Ascending aorta (tissue), 2 donors: ENCODE measurements around the gene RPL18. TPM values are rescaled to one million over a fixed set of nuclear protein-coding genes. Genes with fewer than 3 reads are reported as not detected.

Experiments
- DNase-seq, 2 donors: peaks; one replicate each; pipeline ENCODE4 v3.0.0-alpha.2; 2019; ENCODE audit warnings: low spot score in 2 of 2
- H3K27ac ChIP-seq, 2 donors: fragments of 200-600 bp; sonication (generic); one replicate each; pipeline ENCODE4 v1.5.1; 2016 to 2017; ENCODE audit warnings: mild to moderate bottlenecking in 1 of 2
- H3K27me3 ChIP-seq: fragments of 200-600 bp; sonication (generic); one replicate; pipeline ENCODE4 v1.5.1; 2017
- H3K36me3 ChIP-seq, 2 donors: fragments of 200-600 bp; sonication (generic); one replicate each; pipeline ENCODE4 v1.5.1; 2016
- H3K4me1 ChIP-seq, 2 donors: fragments of 200-600 bp; sonication (generic); one replicate each; pipeline ENCODE4 v1.5.1; 2016 to 2017; ENCODE audit warnings: mild to moderate bottlenecking in 1 of 2
- H3K4me3 ChIP-seq, 2 donors: fragments of 200-600 bp; sonication (generic); one replicate each; pipeline ENCODE4 v1.5.1; 2016 to 2017; ENCODE audit warnings: mild to moderate bottlenecking in 1 of 2
- H3K9me3 ChIP-seq, 2 donors: fragments of 200-600 bp; sonication (generic); one replicate each; pipeline ENCODE4 v1.5.1; 2016
- intact Hi-C: fragments of 100-400 bp; cut with DNase I; formaldehyde crosslinking; loops from one replicate; pipeline ENCODE4 v1.15.1; 2023
- total RNA-seq: library from RNA; depleted of rRNA; stranded (reverse); fragments of >200 nt; gene quantifications from one replicate; pipeline ENCODE4 v1.1.0, GENCODE V29; 2016
- TF ChIP-seq, protein P1 (sequence below), 3 experiments: fragments of 200-600 bp in 2 of 3; fragments of 450-650 bp in 1 of 3; sonication (generic) in 2 of 3; IDR thresholded peaks; one replicate each; pipeline ENCODE4 v1.5.1; 2016 to 2019; ENCODE audit warnings: antibody characterized with exemption in 3 of 3, mild to moderate bottlenecking in 1 of 3, moderate library complexity in 1 of 3

Gene RPL18
- total RNA-seq, 1 donor from 2014 or later: 2,223 TPM

DNA sequence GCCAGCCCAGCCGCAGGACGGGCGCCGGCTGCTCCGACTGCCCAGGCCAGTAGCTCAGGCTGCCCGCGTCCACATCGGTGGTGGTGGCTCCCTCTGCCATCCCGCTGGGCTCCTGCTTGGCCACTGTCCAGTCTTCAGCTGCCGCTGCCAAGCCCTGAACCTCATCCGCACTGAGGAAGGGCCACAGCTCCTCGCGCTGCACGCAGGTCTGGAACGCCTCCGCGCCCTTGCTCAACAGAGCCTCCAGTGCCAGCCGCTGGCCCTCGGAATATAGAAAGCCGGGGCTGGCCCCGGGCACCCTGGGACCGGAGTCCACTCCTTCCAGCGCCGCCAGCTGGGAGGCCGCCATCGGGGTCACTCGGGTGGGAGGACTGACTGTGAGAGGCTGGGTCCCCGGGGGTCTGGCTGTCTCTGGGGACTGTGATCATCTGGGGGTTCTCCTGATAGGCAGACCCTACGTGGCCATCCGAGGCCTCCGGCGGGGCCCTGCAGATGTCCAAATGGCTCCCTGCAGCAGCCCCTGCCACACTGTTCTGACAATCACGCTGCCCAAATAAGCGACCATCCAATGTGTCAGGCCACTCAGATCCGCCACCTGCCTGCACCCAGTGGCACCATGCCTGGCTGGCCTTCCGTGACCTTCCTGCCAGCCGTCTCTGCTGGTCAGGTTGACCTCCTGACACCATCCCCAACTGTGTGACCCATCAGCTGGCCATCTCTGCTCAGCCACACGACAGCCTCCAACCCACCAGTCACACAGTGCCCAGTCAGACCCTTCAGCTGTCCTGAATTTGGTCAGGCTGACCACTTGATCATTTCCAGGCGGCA, 5.7 kb downstream of the RPL18 start:
- TF ChIP-seq, protein P1, sequence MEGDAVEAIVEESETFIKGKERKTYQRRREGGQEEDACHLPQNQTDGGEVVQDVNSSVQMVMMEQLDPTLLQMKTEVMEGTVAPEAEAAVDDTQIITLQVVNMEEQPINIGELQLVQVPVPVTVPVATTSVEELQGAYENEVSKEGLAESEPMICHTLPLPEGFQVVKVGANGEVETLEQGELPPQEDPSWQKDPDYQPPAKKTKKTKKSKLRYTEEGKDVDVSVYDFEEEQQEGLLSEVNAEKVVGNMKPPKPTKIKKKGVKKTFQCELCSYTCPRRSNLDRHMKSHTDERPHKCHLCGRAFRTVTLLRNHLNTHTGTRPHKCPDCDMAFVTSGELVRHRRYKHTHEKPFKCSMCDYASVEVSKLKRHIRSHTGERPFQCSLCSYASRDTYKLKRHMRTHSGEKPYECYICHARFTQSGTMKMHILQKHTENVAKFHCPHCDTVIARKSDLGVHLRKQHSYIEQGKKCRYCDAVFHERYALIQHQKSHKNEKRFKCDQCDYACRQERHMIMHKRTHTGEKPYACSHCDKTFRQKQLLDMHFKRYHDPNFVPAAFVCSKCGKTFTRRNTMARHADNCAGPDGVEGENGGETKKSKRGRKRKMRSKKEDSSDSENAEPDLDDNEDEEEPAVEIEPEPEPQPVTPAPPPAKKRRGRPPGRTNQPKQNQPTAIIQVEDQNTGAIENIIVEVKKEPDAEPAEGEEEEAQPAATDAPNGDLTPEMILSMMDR (IDR thresholded peaks at IDR 0.05): no peak
- no peaks in the 10 kb centered on the region for H3K27me3 ChIP-seq
- DNase-seq: no peak
- H3K4me3 ChIP-seq: no peak overlapping the region
- H3K4me1 ChIP-seq: peaks cover 8 to 13% of the 10 kb centered on the region in 2 donors
- H3K27ac ChIP-seq: no peak overlapping the region
- no peaks in the 10 kb centered on the region for H3K9me3 ChIP-seq
- intact Hi-C loops: no loop called here
- H3K36me3 ChIP-seq: peaks cover 18 to 29% of the 10 kb centered on the region in 2 donors

DNA sequence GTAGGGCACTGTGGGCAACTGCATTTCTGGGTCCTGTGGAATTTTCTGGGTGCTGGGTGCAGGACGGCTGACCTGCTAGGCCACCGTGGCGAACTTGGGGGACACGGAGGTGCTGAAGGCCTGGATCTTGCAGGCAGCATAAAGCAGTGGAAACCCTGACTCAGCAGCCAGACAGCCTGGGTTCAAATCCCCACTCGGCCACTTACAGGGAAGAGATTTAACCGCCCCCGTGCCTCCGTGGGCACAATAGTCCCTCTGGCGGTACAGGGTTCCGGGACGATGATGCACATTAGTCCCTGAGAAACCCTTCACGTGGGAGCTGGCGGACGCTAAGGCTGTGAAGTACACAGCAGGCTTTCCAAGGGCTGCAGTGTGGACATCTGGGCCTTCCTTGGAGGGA, 7.1 kb downstream of the RPL18 start:
- no peak overlapping the region for H3K27ac ChIP-seq
- TF ChIP-seq, protein P1 (IDR thresholded peaks at IDR 0.05): no peak
- H3K27me3 ChIP-seq: no peaks in the 10 kb centered on the region
- DNase-seq: no peak
- intact Hi-C loops: no loop called here
- H3K36me3 ChIP-seq: peaks cover 14 to 22% of the 10 kb centered on the region in 2 donors
- H3K4me3 ChIP-seq: no peak overlapping the region
- H3K4me1 ChIP-seq: no peaks in the 10 kb centered on the region
- no peaks in the 10 kb centered on the region for H3K9me3 ChIP-seq

DNA sequence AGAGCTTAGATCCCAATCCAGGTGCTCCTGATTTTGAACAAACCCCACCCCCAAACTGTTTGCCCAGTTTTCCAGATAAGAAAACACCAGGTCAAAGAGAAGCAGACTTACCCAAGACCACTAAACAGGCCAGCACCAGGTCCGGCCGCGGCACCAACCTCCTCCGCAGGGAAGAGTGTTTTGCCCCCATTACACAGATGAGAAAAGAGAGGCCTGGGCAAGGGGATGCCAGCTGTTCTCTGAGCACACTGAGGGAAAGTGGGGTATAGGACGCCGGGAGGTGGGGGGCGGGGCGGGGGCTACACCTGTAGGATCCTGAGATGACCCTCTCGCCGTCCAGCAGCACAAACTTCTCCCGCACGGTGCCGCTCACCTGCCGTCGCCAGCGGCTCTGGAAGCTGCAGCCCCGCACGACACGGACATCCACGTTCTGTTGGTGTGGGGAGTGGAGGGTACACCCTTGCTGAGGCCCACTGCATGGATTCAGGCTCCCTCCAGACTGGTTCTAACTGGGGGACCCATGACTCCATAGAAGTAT, 9.3 kb downstream of the RPL18 start:
- TF ChIP-seq, protein P1 (IDR thresholded peaks at IDR 0.05): no peak
- H3K27ac ChIP-seq: no peak overlapping the region
- no peaks in the 10 kb centered on the region for H3K9me3 ChIP-seq
- no peak for DNase-seq
- no peaks in the 10 kb centered on the region for H3K27me3 ChIP-seq
- no peaks in the 10 kb centered on the region for H3K36me3 ChIP-seq
- intact Hi-C loops: no loop called here
- no peak overlapping the region for H3K4me3 ChIP-seq
- no peaks in the 10 kb centered on the region for H3K4me1 ChIP-seq

DNA sequence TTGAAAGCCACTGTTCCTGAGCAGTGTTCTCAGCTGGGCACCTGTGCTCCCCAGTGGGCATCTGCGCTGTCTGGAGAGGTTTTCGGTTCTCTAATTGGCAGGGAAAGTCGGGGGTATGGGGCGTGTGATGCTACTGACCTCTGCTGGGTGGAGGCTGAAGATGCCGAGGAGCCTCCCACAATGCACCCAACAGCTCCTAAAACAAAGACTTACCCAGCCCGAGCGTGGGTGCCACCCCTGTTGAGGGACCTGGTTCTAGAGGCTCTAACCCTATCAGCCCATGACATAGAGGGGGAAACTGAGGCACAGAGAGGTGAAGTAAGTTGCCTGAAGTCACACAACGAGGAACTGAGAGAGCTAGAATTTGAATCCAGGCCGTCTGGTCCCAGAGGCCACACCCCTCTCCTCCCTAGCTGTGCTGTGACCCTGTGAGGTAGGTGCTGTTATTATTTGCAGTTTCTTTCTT, 10.1 kb downstream of the RPL18 start:
- H3K27me3 ChIP-seq: no peaks in the 10 kb centered on the region
- H3K9me3 ChIP-seq: no peaks in the 10 kb centered on the region
- TF ChIP-seq, protein P1 (IDR thresholded peaks at IDR 0.05): peak in 2 of 3 experiments; percentile 10 to 20
- no peaks in the 10 kb centered on the region for H3K36me3 ChIP-seq
- no peak overlapping the region for H3K4me3 ChIP-seq
- intact Hi-C loops: no loop called here
- H3K4me1 ChIP-seq: no peaks in the 10 kb centered on the region
- H3K27ac ChIP-seq: no peak overlapping the region
- no peak for DNase-seq

DNA sequence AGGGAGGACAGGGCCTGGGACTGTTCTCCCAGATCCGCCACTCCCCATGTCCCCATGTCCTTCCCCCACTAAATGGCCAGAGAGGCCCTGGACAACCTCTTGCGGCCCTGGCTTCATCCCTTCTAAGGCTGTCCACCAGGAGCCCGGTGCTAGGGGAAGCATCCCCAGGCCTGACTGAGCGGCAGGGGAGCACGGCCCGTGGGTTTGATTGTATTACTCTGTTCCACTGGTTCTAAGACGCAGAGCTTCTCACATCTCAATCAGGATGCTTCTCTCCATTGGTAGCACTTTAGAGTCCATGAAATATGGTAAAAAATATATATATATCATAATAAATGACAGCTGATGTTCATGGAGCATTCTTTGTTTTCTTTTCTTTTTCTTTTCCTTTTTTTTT, 11.6 kb downstream of the RPL18 start:
- no peak for DNase-seq
- Histone ChIP-seq H3K36me3 (no peaks in the 10 kb centered on the region), H3K4me3 (no peak overlapping the region), H3K27ac (no peak overlapping the region), H3K9me3 (no peaks in the 10 kb centered on the region), H3K4me1 (no peaks in the 10 kb centered on the region), H3K27me3 (no peaks in the 10 kb centered on the region)
- TF ChIP-seq, protein P1 (IDR thresholded peaks at IDR 0.05): no peak
- intact Hi-C loops: no loop called here
